GM12878 (cell line): ENCODE data around the gene FBRSL1. TPM values are rescaled to one million over a fixed set of nuclear protein-coding genes. Genes with fewer than 3 reads are reported as not detected.
"Not testable (repeated sequence)": the region's sequence is repeated elsewhere in the genome, so short reads cannot be mapped to it uniquely, and the experiment has no call there.

ENCODE experiments used
- ATAC-seq: fragments of 200-7000 bp; cut with Tn5 transposase; 3 replicates; pipeline ENCODE4 v1.9.1; 2020; ENCODE audit warnings: mild to moderate bottlenecking, moderate library complexity
- BruUV-seq: library from RNA; stranded (reverse); fragments of 400-500 nt; replicated peaks from 2 replicates; lab custom pipeline; 2021; lab: Mats Ljungman, UMichigan
- CTCF ChIA-PET: fragments of 300-600 bp; sonication (Branson Sonifier 250); formaldehyde crosslinking; extraction: SDS; loops from one replicate; lab custom pipeline; 2021; ENCODE audit warnings: inconsistent platforms; lab: Yijun Ruan, JAX
- POLR2A ChIA-PET: fragments of 350-600 bp; formaldehyde crosslinking; extraction: SDS; loops from one replicate; lab custom pipeline; 2021; ENCODE audit warnings: inconsistent platforms; lab: Charles Lee
- RAD21 ChIA-PET: fragments of 300-600 bp; sonication (Branson Sonifier 250); formaldehyde crosslinking; loops from one replicate; lab custom pipeline; 2023; ENCODE audit warnings: antibody characterized with exemption; ENCODE audit not compliant: unreplicated experiment; lab: Charles Lee
- SMC1A ChIA-PET: fragments of 300-600 bp; sonication (Branson Sonifier 250); formaldehyde crosslinking; loops from one replicate; lab custom pipeline; 2023; ENCODE audit not compliant: unreplicated experiment, uncharacterized antibody; lab: Charles Lee
- DNase-seq: peaks from one replicate; pipeline ENCODE4 v3.0.0-alpha.2; 2011; ENCODE audit warnings: low read depth, low spot score
- FAIRE-seq: peaks from 3 replicates; lab custom pipeline; 2011; peaks lifted over from hg19 to GRCh38; lab: Jason Lieb, UNC
- H2AFZ ChIP-seq: 2 replicates; pipeline ENCODE4 v1.6.0; 2011; ENCODE audit warnings: low read depth, low read length, control low read depth; ENCODE audit not compliant: control insufficient read depth
- H3K27ac ChIP-seq: 2 replicates; pipeline ENCODE4 v1.5.1; 2011; ENCODE audit warnings: control low read depth; ENCODE audit not compliant: control insufficient read depth, insufficient read depth
- H3K27me3 ChIP-seq, 2 experiments: replicated peaks in 1 of 2; 2 replicates each; pipeline versions ENCODE4 v1.6.0 to v1.6.1; 2011; ENCODE audit warnings: low read length in 1 of 2; ENCODE audit not compliant: control insufficient read depth in 2 of 2, insufficient read depth in 2 of 2
- H3K36me3 ChIP-seq, 2 experiments: 2 replicates each; pipeline ENCODE4 v1.5.1; 2011; ENCODE audit warnings: low read length in 1 of 2; ENCODE audit not compliant: control insufficient read depth in 2 of 2, insufficient read depth in 2 of 2
- H3K4me1 ChIP-seq: 2 replicates; pipeline ENCODE4 v1.6.1; 2011; ENCODE audit warnings: mild to moderate bottlenecking, low read length, moderate library complexity, mixed read lengths; ENCODE audit not compliant: control insufficient read depth, insufficient read depth
- H3K4me2 ChIP-seq: 2 replicates; pipeline ENCODE4 v1.6.0; 2011; ENCODE audit warnings: control low read depth; ENCODE audit not compliant: control insufficient read depth, insufficient read depth
- H3K4me3 ChIP-seq: fragments of 200-600 bp; sonication (generic); 2 replicates; pipeline ENCODE4 v1.5.1; 2016
- H3K79me2 ChIP-seq: 2 replicates; pipeline ENCODE4 v1.6.0; 2011; ENCODE audit warnings: low read length; ENCODE audit not compliant: control insufficient read depth, insufficient read depth
- H3K9ac ChIP-seq: 2 replicates; pipeline ENCODE4 v1.8.0; 2011; ENCODE audit warnings: low read length, control low read depth, mixed read lengths; ENCODE audit not compliant: control insufficient read depth, insufficient read depth
- H3K9me3 ChIP-seq: replicated peaks from 3 replicates; pipeline ENCODE4 v1.5.1; 2011; ENCODE audit warnings: mild to moderate bottlenecking, low read length; ENCODE audit not compliant: control insufficient read depth, insufficient read depth
- H4K20me1 ChIP-seq: 2 replicates; pipeline ENCODE4 v1.6.0; 2011; ENCODE audit not compliant: control insufficient read depth, insufficient read depth
- BCL3 ChIP-seq: IDR thresholded peaks from 2 replicates; pipeline ENCODE4 v1.6.1; 2011; ENCODE audit warnings: borderline replicate concordance, low read depth, mild to moderate bottlenecking, moderate library complexity, low read length; ENCODE audit not compliant: insufficient read depth, poor library complexity, severe bottlenecking
- GATAD2B ChIP-seq: fragments of 450-650 bp; conservative IDR thresholded peaks from 2 replicates; pipeline ENCODE4 v1.6.1; 2017; ENCODE audit warnings: low read depth, mild to moderate bottlenecking, moderate library complexity
- POLR2AphosphoS5 ChIP-seq: IDR thresholded peaks from 2 replicates; pipeline ENCODE4 v1.6.1; 2011; ENCODE audit warnings: mild to moderate bottlenecking, low read length, inconsistent platforms
- RUNX3 ChIP-seq: IDR thresholded peaks from 2 replicates; pipeline ENCODE4 v1.6.1; 2012; ENCODE audit warnings: low read length, inconsistent platforms
- SKIL ChIP-seq: fragments of 450-650 bp; IDR thresholded peaks from 2 replicates; pipeline ENCODE4 v1.6.1; 2017; ENCODE audit warnings: mild to moderate bottlenecking, low read depth, inconsistent platforms; ENCODE audit not compliant: poor library complexity, severe bottlenecking
- SMARCA5 ChIP-seq: fragments of 450-650 bp; IDR thresholded peaks from 2 replicates; pipeline ENCODE4 v1.6.1; 2017; ENCODE audit warnings: mild to moderate bottlenecking
- SREBF2 ChIP-seq: IDR thresholded peaks from 2 replicates; pipeline ENCODE4 v1.6.1; 2012; ENCODE audit warnings: mild to moderate bottlenecking, low read length
- TCF3 ChIP-seq: IDR thresholded peaks from 2 replicates; pipeline ENCODE4 v1.6.1; 2012; ENCODE audit warnings: low read depth, mild to moderate bottlenecking, low read length, borderline replicate concordance; ENCODE audit not compliant: insufficient read depth
- WRNIP1 ChIP-seq: IDR thresholded peaks from 2 replicates; pipeline ENCODE4 v1.6.1; 2011; ENCODE audit warnings: low read depth, low read length, improper control_type of control experiment, borderline replicate concordance
- ZNF207 ChIP-seq: fragments of 450-650 bp; IDR thresholded peaks from 2 replicates; pipeline ENCODE4 v1.6.1; 2014; ENCODE audit warnings: antibody characterized with exemption, mild to moderate bottlenecking, borderline replicate concordance
- WGBS: methylation state at CpG from one replicate; pipeline ENCODE4 v1.1.6; 2016; ENCODE audit warnings: low lambda C conversion rate; ENCODE audit not compliant: insufficient replicate concordance, insufficient coverage; ENCODE audit errors: missing lambda C conversion rate; 5-methylcytosine and 5-hydroxymethylcytosine counted together
- in situ Hi-C: fragments of 300-500 bp; cut with MboI; formaldehyde crosslinking; loops from 9 replicates; pipeline ENCODE4 v1.14.3; 2018; ENCODE audit warnings: mixed read lengths
- intact Hi-C: fragments of 100-400 bp; cut with micrococcal nuclease; formaldehyde crosslinking; loops from one replicate; pipeline ENCODE4 v1.14.2; 2022; ENCODE audit not compliant: unreplicated experiment
- polyA plus RNA-seq, 11 experiments: library from polyadenylated mRNA; depleted of rRNA in 4 of 11; unstranded in 6 of 11; stranded (reverse) in 5 of 11; fragments of >200 nt; fragmentation: Nextera tagmentation in 4 of 11; fragmentation: Illumina TruSeq in 1 of 11; extraction: Ambion mirVana in 4 of 11; extraction: Trizol in 1 of 11; gene quantifications; 1 replicate in 1 of 11; 2 replicates in 10 of 11; pipeline versions ENCODE4 v1.2.1 to v1.2.3, GENCODE V29; 2011 to 2016; ENCODE audit warnings: inconsistent platforms in 2 of 11, missing spikeins in 2 of 11, low read depth in 1 of 11
- total RNA-seq, 4 experiments: library from RNA; depleted of rRNA in 3 of 4; stranded (reverse); fragments of >200 nt in 3 of 4; fragmentation: Illumina TruSeq in 1 of 4; extraction: Trizol in 1 of 4; gene quantifications; 2 replicates each; pipeline versions ENCODE4 v1.2.1 to v1.2.3, GENCODE V29; 2013 to 2021

The FBRSL1 gene
- total and polyA plus RNA-seq, 10 of the 15 experiments (the other 5 are each of a cell fraction or from before 2014, with no cell fraction given), result 0.19 to 55.1 (median 4.1) TPM

DNA sequence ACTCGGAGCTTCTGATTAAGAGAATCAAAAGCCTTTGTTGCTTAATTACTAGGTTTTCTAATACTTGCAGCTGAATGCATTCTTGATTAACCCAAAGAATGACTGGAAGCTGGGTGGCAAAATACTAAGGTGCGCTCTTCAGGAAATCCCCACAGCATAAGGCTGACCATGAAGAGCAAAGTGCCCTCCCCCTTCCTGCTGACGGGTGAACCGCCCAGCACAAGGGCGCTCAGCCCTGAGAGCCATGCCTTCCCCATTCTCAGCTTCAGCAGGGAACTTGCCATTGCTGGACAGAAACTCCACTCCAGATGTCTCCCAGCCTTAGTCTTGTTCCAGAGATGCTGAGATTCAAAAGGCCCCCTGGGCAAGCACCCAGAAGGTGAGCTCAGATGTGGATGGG, 27.2 kb upstream of the FBRSL1 start:
- no TSS peak for BruUV-seq
- TF ChIP-seq TCF3, result no peak
- no peak for TF ChIP-seq SKIL
- no peak for TF ChIP-seq SREBF2
- no peak for TF ChIP-seq POLR2AphosphoS5
- no peak for TF ChIP-seq ZNF207
- no peak for TF ChIP-seq BCL3
- no peak for TF ChIP-seq SMARCA5
- TF ChIP-seq GATAD2B, result no peak
- TF ChIP-seq WRNIP1, result no peak
- TF ChIP-seq RUNX3, result no peak
- no peaks in the 10 kb centered on the region for H4K20me1 ChIP-seq
- RAD21 ChIA-PET, result interaction anchor here (1.0 to 1.3 kb wide), 2 partner anchors 60 to 98 kb away, joined by 3 to 6 read pairs; no protein-coding TSS in a partner anchor
- FAIRE-seq (no peak), DNase-seq (no peak), ATAC-seq (peak; percentile 92)
- H3K27ac ChIP-seq, result no peak overlapping the region
- no peak overlapping the region for H3K4me3 ChIP-seq
- peaks cover 3% of the 10 kb centered on the region; the same call in 2 of the 3 replicates for H3K9me3 ChIP-seq
- no peaks in the 10 kb centered on the region for H3K79me2 ChIP-seq
- H3K4me2 ChIP-seq, result no peak overlapping the region
- POLR2A ChIA-PET, result interaction anchor here (1.1 kb wide), 1 partner anchor 12 kb away, joined by 5 read pairs; no protein-coding TSS in a partner anchor
- H2AFZ ChIP-seq, result no peak overlapping the region
- peaks cover 2% of the 10 kb centered on the region for H3K4me1 ChIP-seq
- CTCF ChIA-PET, result interaction anchor here (0.7 to 1.2 kb wide), 2 partner anchors 32 to 601 kb away, joined by 3 read pairs; no protein-coding TSS in a partner anchor
- WGBS, result 5% methylated on average over 5 of the region's 5 CpGs
- intact Hi-C loops (no loop called here), in situ Hi-C loops (no loop called here)
- no peaks in the 10 kb centered on the region for H3K36me3 ChIP-seq
- H3K9ac ChIP-seq, result no peak overlapping the region
- SMC1A ChIA-PET, result interaction anchor here (0.7 to 1.2 kb wide), 4 partner anchors 12 to 223 kb away, joined by 3 to 8 read pairs (median 4); no protein-coding TSS in a partner anchor
- H3K27me3 ChIP-seq, result no peaks in the 10 kb centered on the region

GRCh38 chr12:132463284-132463924, 26.5 kb upstream of the FBRSL1 start:
- H3K9ac ChIP-seq, H3K36me3 ChIP-seq, in situ Hi-C loops, H4K20me1 ChIP-seq, intact Hi-C loops, H3K4me3 ChIP-seq, H3K79me2 ChIP-seq, DNase-seq, BruUV-seq, H2AFZ ChIP-seq, H3K27me3 ChIP-seq, H3K27ac ChIP-seq, ATAC-seq, H3K9me3 ChIP-seq, H3K4me1 ChIP-seq, H3K4me2 ChIP-seq: not testable (repeated sequence)
- FAIRE-seq, result peak; percentile 64
- SMC1A ChIA-PET, result interaction anchor here (0.8 to 1.2 kb wide), 3 partner anchors 13 to 222 kb away, joined by 3 to 8 read pairs (median 3); no protein-coding TSS in a partner anchor
- CTCF ChIA-PET, result interaction anchor here (1.2 kb wide), 1 partner anchor 33 kb away, joined by 3 read pairs; no protein-coding TSS in a partner anchor
- POLR2A ChIA-PET, result interaction anchor here (1.1 kb wide), 1 partner anchor 13 kb away, joined by 5 read pairs; no protein-coding TSS in a partner anchor
- RAD21 ChIA-PET, result interaction anchor here (1.3 kb wide), 1 partner anchor 60 kb away, joined by 6 read pairs; no protein-coding TSS in a partner anchor
